ENCODE data around the gene THOC6. TPM values are rescaled to one million over a fixed set of nuclear protein-coding genes. Genes with fewer than 3 reads are reported as not detected.

The THOC6 gene
- polyA plus RNA-seq, 1 donor from 2014 or later: 11.4 TPM

- Histone ChIP-seq H3F3A (ENCODE audit: insufficient read depth, low read length, poor library complexity, severe bottlenecking) (no peaks in the 10 kb centered on the region), H2AFZ (ENCODE audit: low read depth, low read length) (no peak overlapping the region), H3K27ac (ENCODE audit: low read length) (no peak overlapping the region), H3K36me3 (ENCODE audit: insufficient read depth, low read length) (no peaks in the 10 kb centered on the region), H3K4me2 (ENCODE audit: low read length) (no peak overlapping the region), H3K27me3 (ENCODE audit: insufficient read depth, low read depth, low read length) (peaks cover 67% of the 10 kb centered on the region), H3K79me2 (replicated peaks; ENCODE audit: insufficient read depth, low read length) (no peaks in the 10 kb centered on the region), H4K20me1 (ENCODE audit: insufficient read depth) (no peaks in the 10 kb centered on the region), H3K9me2 (ENCODE audit: insufficient read depth, low read length) (no peaks in the 10 kb centered on the region), H3K9ac (ENCODE audit: low read length) (no peak overlapping the region), H3K9me3 (ENCODE audit: low read length) (no peaks in the 10 kb centered on the region), H3K4me3 (ENCODE audit: low read length) (no peak overlapping the region)
- TF ChIP-seq EZH2 (IDR thresholded peaks at IDR 0.05; ENCODE audit: borderline replicate concordance, insufficient read depth, low read length, poor library complexity, severe bottlenecking): no peak
- no peak for TF ChIP-seq TAF1 (IDR thresholded peaks at IDR 0.05; ENCODE audit: low read depth)
- no peak for TF ChIP-seq REST (IDR thresholded peaks at IDR 0.05; ENCODE audit: borderline replicate concordance)
- TF ChIP-seq POLR2AphosphoS5 (IDR thresholded peaks at IDR 0.05): no peak
- no peak for TF ChIP-seq MXI1 (conservative IDR thresholded peaks at IDR 0.05; ENCODE audit: poor library complexity, severe bottlenecking)
- no peak for TF ChIP-seq RAD21 (conservative IDR thresholded peaks at IDR 0.05)
- TF ChIP-seq CTCF (IDR thresholded peaks at IDR 0.05; ENCODE audit: poor library complexity, severe bottlenecking): no peak
- TF ChIP-seq SMC3 (conservative IDR thresholded peaks at IDR 0.05; ENCODE audit: poor library complexity): no peak
- no peak for TF ChIP-seq EP300 (conservative IDR thresholded peaks at IDR 0.05; ENCODE audit: poor library complexity, severe bottlenecking)
Observed at GRCh38 chr16:3007059-3007956, 16.5 kb upstream of the THOC6 start.

GRCh38 chr16:3007957-3008689 lies 15.7 kb upstream of the THOC6 start:
- no peaks in the 10 kb centered on the region for H3K9me2 ChIP-seq (ENCODE audit: insufficient read depth, low read length)
- H3K36me3 ChIP-seq (ENCODE audit: insufficient read depth, low read length): no peaks in the 10 kb centered on the region
- H3K9ac ChIP-seq (ENCODE audit: low read length): no peak overlapping the region
- H3K9me3 ChIP-seq (ENCODE audit: low read length): no peaks in the 10 kb centered on the region
- no peaks in the 10 kb centered on the region for H3K79me2 ChIP-seq (replicated peaks; ENCODE audit: insufficient read depth, low read length)
- H3F3A ChIP-seq (ENCODE audit: insufficient read depth, low read length, poor library complexity, severe bottlenecking): no peaks in the 10 kb centered on the region
- no peak overlapping the region for H3K27ac ChIP-seq (ENCODE audit: low read length)
- no peak overlapping the region for H2AFZ ChIP-seq (ENCODE audit: low read depth, low read length)
- peaks cover 73% of the 10 kb centered on the region for H3K27me3 ChIP-seq (ENCODE audit: insufficient read depth, low read depth, low read length)
- no peak overlapping the region for H3K4me2 ChIP-seq (ENCODE audit: low read length)
- TF ChIP-seq MXI1 (conservative IDR thresholded peaks at IDR 0.05; ENCODE audit: poor library complexity, severe bottlenecking) (no peak), EP300 (conservative IDR thresholded peaks at IDR 0.05; ENCODE audit: poor library complexity, severe bottlenecking) (no peak), REST (IDR thresholded peaks at IDR 0.05; ENCODE audit: borderline replicate concordance) (no peak), CTCF (IDR thresholded peaks at IDR 0.05; ENCODE audit: poor library complexity, severe bottlenecking) (no peak), EZH2 (IDR thresholded peaks at IDR 0.05; ENCODE audit: borderline replicate concordance, insufficient read depth, low read length, poor library complexity, severe bottlenecking) (no peak), RAD21 (conservative IDR thresholded peaks at IDR 0.05) (no peak), POLR2AphosphoS5 (IDR thresholded peaks at IDR 0.05) (no peak), TAF1 (IDR thresholded peaks at IDR 0.05; ENCODE audit: low read depth) (no peak), SMC3 (conservative IDR thresholded peaks at IDR 0.05; ENCODE audit: poor library complexity) (no peak)
- no peaks in the 10 kb centered on the region for H4K20me1 ChIP-seq (ENCODE audit: insufficient read depth)
- no peak overlapping the region for H3K4me3 ChIP-seq (ENCODE audit: low read length)
